CD14-positive monocyte (primary cell): ENCODE data around the gene ESRRB. TPM values are rescaled to one million over a fixed set of nuclear protein-coding genes. Genes with fewer than 3 reads are reported as not detected.

Experiments
- DNase-seq, 3 donors: peaks; one replicate each; pipeline ENCODE4 v3.0.0-alpha.2; 2011 to 2022
- H2AFZ ChIP-seq: 2 replicates; pipeline ENCODE4 v1.6.0; 2012; ENCODE audit warnings: mild to moderate bottlenecking, low read depth, low read length, inconsistent platforms; ENCODE audit not compliant: insufficient read depth, poor library complexity, severe bottlenecking
- H3K27ac ChIP-seq, 2 donors: 1 replicate in 1 of 2; 2 replicates in 1 of 2; pipeline ENCODE4 v1.5.1; 2012 to 2013; ENCODE audit warnings: low read length in 2 of 2, control low read depth in 1 of 2, inconsistent platforms in 1 of 2, low read depth in 1 of 2, mild to moderate bottlenecking in 1 of 2
- H3K27me3 ChIP-seq, 2 donors: one replicate each; pipeline versions ENCODE4 v1.6.0 to v1.6.1; 2011 to 2013; ENCODE audit warnings: low read length in 2 of 2; ENCODE audit not compliant: control insufficient read depth in 2 of 2, insufficient read depth in 2 of 2
- H3K36me3 ChIP-seq, 2 donors: replicated peaks in 1 of 2; 1 replicate in 1 of 2; 2 replicates in 1 of 2; pipeline versions ENCODE4 v1.5.1 to v1.6.1; 2012 to 2013; ENCODE audit warnings: low read length in 2 of 2, control low read depth in 1 of 2, inconsistent platforms in 1 of 2, mild to moderate bottlenecking in 1 of 2; ENCODE audit not compliant: insufficient read depth in 2 of 2, control insufficient read depth in 1 of 2
- H3K4me1 ChIP-seq, 2 donors: 1 replicate in 1 of 2; 2 replicates in 1 of 2; pipeline versions ENCODE4 v1.5.1 to v1.6.1; 2012 to 2013; ENCODE audit warnings: low read length in 2 of 2, control low read depth in 1 of 2, inconsistent platforms in 1 of 2, mild to moderate bottlenecking in 1 of 2, moderate library complexity in 1 of 2; ENCODE audit not compliant: insufficient read depth in 2 of 2, control insufficient read depth in 1 of 2
- H3K4me2 ChIP-seq: replicated peaks from 2 replicates; pipeline ENCODE3; 2012; ENCODE audit warnings: low read length, moderate library complexity, mild to moderate bottlenecking; ENCODE audit not compliant: poor library complexity, severe bottlenecking; ENCODE audit errors: extremely low read depth
- H3K4me3 ChIP-seq, 3 experiments: fragments of 200-600 bp in 1 of 3; sonication (generic) in 1 of 3; replicated peaks in 1 of 3; 1 replicate in 2 of 3; 2 replicates in 1 of 3; pipeline ENCODE4 v1.5.1; 2011 to 2013; ENCODE audit warnings: low read length in 3 of 3, mild to moderate bottlenecking in 3 of 3, control low read depth in 2 of 3, low read depth in 2 of 3, inconsistent platforms in 1 of 3, moderate library complexity in 1 of 3
- H3K79me2 ChIP-seq: 2 replicates; pipeline ENCODE4 v1.6.0; 2012; ENCODE audit warnings: mild to moderate bottlenecking, control low read depth, inconsistent platforms, low read length, moderate library complexity; ENCODE audit not compliant: insufficient read depth
- H3K9ac ChIP-seq: 2 replicates; pipeline ENCODE4 v1.6.0; 2017; ENCODE audit warnings: low read length, mild to moderate bottlenecking; ENCODE audit not compliant: insufficient read depth, poor library complexity, severe bottlenecking
- H3K9me3 ChIP-seq, 2 donors: replicated peaks in 1 of 2; 1 replicate in 1 of 2; 2 replicates in 1 of 2; pipeline versions ENCODE4 v1.5.1 to v1.6.1; 2012 to 2013; ENCODE audit warnings: low read length in 2 of 2, control low read depth in 1 of 2; ENCODE audit not compliant: control insufficient read depth in 1 of 2, insufficient read depth in 1 of 2
- H4K20me1 ChIP-seq: 2 replicates; pipeline ENCODE4 v1.6.0; 2012; ENCODE audit warnings: mild to moderate bottlenecking, low read length, control low read depth, moderate library complexity; ENCODE audit not compliant: insufficient read depth
- H3K27ac Mint-ChIP-seq, 7 donors: one replicate each; pipeline ENCODE4 v1.8.0; 2020; ENCODE audit warnings: mild to moderate bottlenecking in 7 of 7, mixed read lengths in 7 of 7, moderate library complexity in 6 of 7, inconsistent platforms in 2 of 7
- H3K27me3 Mint-ChIP-seq, 3 donors: one replicate each; pipeline ENCODE4 v1.8.0; 2021 to 2022; ENCODE audit warnings: low read depth in 3 of 3, mild to moderate bottlenecking in 3 of 3, mixed read lengths in 3 of 3, moderate library complexity in 3 of 3, inconsistent platforms in 1 of 3
- H3K36me3 Mint-ChIP-seq, 2 donors: one replicate each; pipeline ENCODE4 v1.8.0; 2020; ENCODE audit warnings: mixed read lengths in 2 of 2, inconsistent platforms in 1 of 2, mild to moderate bottlenecking in 1 of 2
- H3K4me1 Mint-ChIP-seq: one replicate; pipeline ENCODE4 v1.8.0; 2020; ENCODE audit warnings: mild to moderate bottlenecking, mixed read lengths
- H3K4me3 Mint-ChIP-seq, 2 donors: one replicate each; pipeline ENCODE4 v1.8.0; 2020; ENCODE audit warnings: mild to moderate bottlenecking in 2 of 2, mixed read lengths in 2 of 2, moderate library complexity in 1 of 2
- H3K9me3 Mint-ChIP-seq, 7 donors: one replicate each; pipeline ENCODE4 v1.8.0; 2020 to 2022; ENCODE audit warnings: mixed read lengths in 7 of 7, mild to moderate bottlenecking in 6 of 7, moderate library complexity in 6 of 7, inconsistent platforms in 2 of 7
- WGBS: methylation state at CpG from one replicate; pipeline ENCODE4 v1.1.5; 2013; ENCODE audit warnings: missing lambda C conversion rate; ENCODE audit not compliant: insufficient coverage; 5-methylcytosine and 5-hydroxymethylcytosine counted together
- intact Hi-C, 2 donors: fragments of 100-400 bp; cut with micrococcal nuclease; formaldehyde crosslinking; loops; one replicate each; pipeline versions ENCODE4 v1.15.0 to v1.15.1; 2023
- polyA plus RNA-seq, 3 donors: library from polyadenylated mRNA; depleted of rRNA in 1 of 3; unstranded in 2 of 3; stranded (reverse) in 1 of 3; fragments of 300-500 nt in 2 of 3; fragments of >200 nt in 1 of 3; fragmentation: Illumina TruSeq in 2 of 3; gene quantifications; 1 replicate in 2 of 3; 2 replicates in 1 of 3; pipeline ENCODE4 v1.2.3, GENCODE V29; 2012 to 2021
- TF ChIP-seq, protein P1 (sequence below): fragments of 200-600 bp; IDR thresholded peaks from one replicate; pipeline ENCODE4 v1.8.0; 2022; ENCODE audit warnings: antibody characterized with exemption, mild to moderate bottlenecking

The ESRRB gene
- polyA plus RNA-seq, 3 donors: 0.03 TPM; not detected in 2

DNA sequence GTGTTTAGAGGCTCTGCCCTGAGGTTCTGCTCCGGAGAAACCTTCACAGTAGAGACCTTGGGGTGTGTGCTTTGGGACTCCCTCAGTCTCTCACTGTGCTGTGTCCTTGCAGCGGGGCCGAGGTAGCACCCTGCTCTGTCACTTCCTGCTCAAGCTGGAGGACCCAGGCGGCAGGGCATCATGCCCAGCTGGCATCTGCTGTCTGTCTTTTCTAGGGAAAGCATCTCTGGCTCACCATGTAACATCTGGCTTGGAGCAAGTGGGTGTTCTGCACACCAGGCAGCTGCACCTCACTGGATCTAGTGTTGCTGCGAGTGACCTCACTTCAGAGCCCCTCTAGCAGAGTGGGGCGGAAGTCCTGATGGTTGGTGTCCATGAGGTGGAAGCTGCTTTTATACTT is 124.5 kb downstream of the ESRRB start:
- Histone ChIP-seq H3K4me2 (no peak overlapping the region), H3K27me3 (no peaks in the 10 kb centered on the region), H3K4me3 (no peak overlapping the region), H4K20me1 (no peaks in the 10 kb centered on the region), H2AFZ (no peak overlapping the region), H3K9ac (no peak overlapping the region), H3K36me3 (no peaks in the 10 kb centered on the region), H3K4me1 (no peaks in the 10 kb centered on the region), H3K27ac (no peak overlapping the region), H3K79me2 (no peaks in the 10 kb centered on the region), H3K9me3 (no peaks in the 10 kb centered on the region)
- WGBS: 77% methylated on average over 4 of the region's 6 CpGs
- Mint-ChIP-seq H3K36me3 (no peaks in the 10 kb centered on the region), H3K4me3 (no peak overlapping the region), H3K9me3 (no peaks in the 10 kb centered on the region), H3K4me1 (no peaks in the 10 kb centered on the region), H3K27me3 (peaks cover 0 to 12% (median 5%) of the 10 kb centered on the region in 3 donors), H3K27ac (no peak overlapping the region)
- TF ChIP-seq, protein P1, sequence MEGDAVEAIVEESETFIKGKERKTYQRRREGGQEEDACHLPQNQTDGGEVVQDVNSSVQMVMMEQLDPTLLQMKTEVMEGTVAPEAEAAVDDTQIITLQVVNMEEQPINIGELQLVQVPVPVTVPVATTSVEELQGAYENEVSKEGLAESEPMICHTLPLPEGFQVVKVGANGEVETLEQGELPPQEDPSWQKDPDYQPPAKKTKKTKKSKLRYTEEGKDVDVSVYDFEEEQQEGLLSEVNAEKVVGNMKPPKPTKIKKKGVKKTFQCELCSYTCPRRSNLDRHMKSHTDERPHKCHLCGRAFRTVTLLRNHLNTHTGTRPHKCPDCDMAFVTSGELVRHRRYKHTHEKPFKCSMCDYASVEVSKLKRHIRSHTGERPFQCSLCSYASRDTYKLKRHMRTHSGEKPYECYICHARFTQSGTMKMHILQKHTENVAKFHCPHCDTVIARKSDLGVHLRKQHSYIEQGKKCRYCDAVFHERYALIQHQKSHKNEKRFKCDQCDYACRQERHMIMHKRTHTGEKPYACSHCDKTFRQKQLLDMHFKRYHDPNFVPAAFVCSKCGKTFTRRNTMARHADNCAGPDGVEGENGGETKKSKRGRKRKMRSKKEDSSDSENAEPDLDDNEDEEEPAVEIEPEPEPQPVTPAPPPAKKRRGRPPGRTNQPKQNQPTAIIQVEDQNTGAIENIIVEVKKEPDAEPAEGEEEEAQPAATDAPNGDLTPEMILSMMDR: no peak
- DNase-seq: no peak
- intact Hi-C loops: no loop called here

DNA sequence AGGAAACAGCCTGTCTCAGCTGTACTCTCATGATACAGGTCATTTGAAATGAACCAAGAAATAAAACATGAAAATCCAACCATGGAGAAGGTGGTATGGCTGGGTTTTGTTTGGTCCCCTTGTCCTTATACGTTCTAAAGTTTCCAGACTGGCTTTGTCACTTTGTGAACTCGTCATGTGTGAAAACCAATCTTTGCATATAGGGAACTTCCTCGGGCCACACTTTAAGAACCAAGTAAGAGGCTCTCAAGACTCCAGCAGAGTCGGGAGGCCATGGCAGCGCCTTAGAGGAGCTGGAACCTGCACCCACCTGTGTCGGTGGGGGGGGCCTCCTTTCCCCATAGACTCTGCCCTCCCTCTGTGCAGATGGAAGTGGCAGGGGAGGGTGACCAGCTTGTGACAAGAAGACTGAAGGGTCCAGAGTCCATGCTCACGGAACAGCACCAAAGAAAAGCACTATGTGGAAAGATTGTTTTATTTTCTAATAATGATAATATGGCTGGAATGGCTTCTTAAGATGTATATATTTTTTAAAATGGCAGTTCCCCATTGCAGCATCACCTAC is 125.3 kb downstream of the ESRRB start:
- intact Hi-C loops: no loop called here
- Histone ChIP-seq H3K4me2 (no peak overlapping the region), H3K27me3 (no peaks in the 10 kb centered on the region), H3K4me1 (no peaks in the 10 kb centered on the region), H4K20me1 (no peaks in the 10 kb centered on the region), H3K9ac (no peak overlapping the region), H3K27ac (no peak overlapping the region), H2AFZ (no peak overlapping the region), H3K9me3 (no peaks in the 10 kb centered on the region), H3K79me2 (no peaks in the 10 kb centered on the region), H3K36me3 (no peaks in the 10 kb centered on the region), H3K4me3 (no peak overlapping the region)
- H3K27ac Mint-ChIP-seq: no peak overlapping the region
- no peak for DNase-seq
- no peaks in the 10 kb centered on the region for H3K9me3 Mint-ChIP-seq
- H3K27me3 Mint-ChIP-seq: peaks cover 0 to 17% (median 11%) of the 10 kb centered on the region in 3 donors
- H3K4me3 Mint-ChIP-seq: no peak overlapping the region
- TF ChIP-seq, protein P1: no peak
- H3K36me3 Mint-ChIP-seq: no peaks in the 10 kb centered on the region
- H3K4me1 Mint-ChIP-seq: no peaks in the 10 kb centered on the region
- 80% methylated on average over 3 of the region's 7 CpGs for WGBS
